Transverse colon (tissue), 4 donors: ENCODE measurements around the gene NXF3. TPM values are rescaled to one million over a fixed set of nuclear protein-coding genes. Genes with fewer than 3 reads are reported as not detected.
A peak's percentile ranks its signal among the peaks of the same experiment; 100 is the strongest.

Source experiments
- DNase-seq: peaks from one replicate; pipeline ENCODE4 v3.0.0-alpha.2; 2019
- H3K27ac ChIP-seq, 4 donors: fragments of 200-600 bp; sonication (generic); 2 replicates each; pipeline ENCODE4 v1.5.1; 2016 to 2018; ENCODE audit warnings: inconsistent platforms in 4 of 4
- H3K27me3 ChIP-seq: fragments of 200-600 bp; sonication (generic); 2 replicates; pipeline ENCODE4 v1.5.1; 2017; ENCODE audit warnings: inconsistent platforms
- H3K36me3 ChIP-seq, 4 donors: fragments of 200-600 bp; sonication (generic); 2 replicates each; pipeline ENCODE4 v1.5.1; 2017 to 2019; ENCODE audit warnings: inconsistent platforms in 4 of 4
- H3K4me1 ChIP-seq, 4 donors: fragments of 200-600 bp; sonication (generic); 2 replicates each; pipeline ENCODE4 v1.5.1; 2017 to 2020; ENCODE audit warnings: inconsistent platforms in 4 of 4
- H3K4me3 ChIP-seq, 4 donors: fragments of 200-600 bp; sonication (generic); 1 replicate in 1 of 4; 2 replicates in 3 of 4; pipeline versions ENCODE4 v1.5.1 to v1.6.1; 2017 to 2019; ENCODE audit warnings: inconsistent platforms in 4 of 4
- H3K9me3 ChIP-seq, 2 donors: fragments of 200-600 bp; sonication (generic); 2 replicates each; pipeline ENCODE4 v1.5.1; 2017 to 2019; ENCODE audit warnings: inconsistent platforms in 2 of 2
- EP300 ChIP-seq: sonication (generic); formaldehyde crosslinking; IDR thresholded peaks from one replicate; pipeline ENCODE4 v1.6.1; 2017; ENCODE audit warnings: antibody characterized with exemption, low read depth
- POLR2A ChIP-seq: fragments of 450-650 bp; IDR thresholded peaks from one replicate; pipeline ENCODE4 v1.6.1; 2016; ENCODE audit warnings: antibody characterized with exemption, mild to moderate bottlenecking, moderate library complexity
- POLR2AphosphoS5 ChIP-seq, 3 donors: sonication (generic); formaldehyde crosslinking; IDR thresholded peaks; one replicate each; pipeline ENCODE4 v1.6.1; 2016; ENCODE audit warnings: antibody characterized with exemption in 3 of 3
- WGBS, 2 donors: methylation state at CpG; one replicate each; pipeline ENCODE4 v1.1.5; 2018; ENCODE audit warnings: low coverage in 1 of 2; 5-methylcytosine and 5-hydroxymethylcytosine counted together
- in situ Hi-C, 4 donors: fragments of 200-750 bp; cut with MboI; loops; one replicate each; pipeline versions ENCODE4 v1.15.0 to v1.15.1; 2017; ENCODE audit warnings: low sequenced_read_pairs in 3 of 4, low pct_ligation_motif_present in 1 of 4, low pct_unique_long_range_greater_than_20kb in 1 of 4
- intact Hi-C: fragments of 100-400 bp; cut with DNase I; formaldehyde crosslinking; loops from one replicate; pipeline ENCODE4 v1.15.1; 2023; ENCODE audit warnings: low total_unique reads
- total RNA-seq, 4 donors: library from RNA; depleted of rRNA; stranded (reverse); fragments of >200 nt; gene quantifications; one replicate each; pipeline ENCODE4 v1.1.0, GENCODE V29; 2016
- TF ChIP-seq, protein P1 (sequence below), 5 experiments: fragments of 200-600 bp in 3 of 5; fragments of 450-650 bp in 2 of 5; sonication (generic) in 3 of 5; IDR thresholded peaks; 1 replicate in 2 of 5; 2 replicates in 3 of 5; pipeline ENCODE4 v1.5.1; 2016 to 2017; ENCODE audit warnings: antibody characterized with exemption in 5 of 5, inconsistent platforms in 3 of 5, mild to moderate bottlenecking in 2 of 5, moderate library complexity in 1 of 5

NXF3 gene
- total RNA-seq, 4 donors from 2014 or later, result 0.64 to 2.0 TPM; not detected in 2

DNA sequence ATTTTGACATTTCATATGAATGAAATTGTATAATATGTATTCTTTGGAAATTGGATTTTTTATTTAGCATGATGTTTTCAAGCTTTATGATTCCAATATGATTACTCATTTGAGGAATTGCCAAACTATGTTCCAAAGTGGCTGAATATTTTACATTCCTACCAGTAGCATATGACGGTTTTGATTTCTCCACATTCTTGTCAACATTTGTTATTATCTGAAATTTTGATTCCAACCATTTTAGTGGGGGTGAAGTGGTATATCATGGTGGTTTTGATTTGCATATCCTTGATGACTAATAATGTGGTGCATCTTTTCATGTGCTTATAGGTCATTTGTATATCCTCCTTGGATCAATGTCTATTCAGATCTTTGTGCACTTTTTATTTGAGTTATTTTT is 26.3 kb downstream of the NXF3 start:
- H3K27ac ChIP-seq, result no peak overlapping the region
- no peak overlapping the region for H3K4me3 ChIP-seq
- no peaks in the 10 kb centered on the region for H3K4me1 ChIP-seq
- no peak for DNase-seq
- no peaks in the 10 kb centered on the region for H3K9me3 ChIP-seq
- TF ChIP-seq POLR2A (no peak), POLR2AphosphoS5 (IDR thresholded peaks at IDR 0.05) (no peak), EP300 (no peak)
- TF ChIP-seq, protein P1, sequence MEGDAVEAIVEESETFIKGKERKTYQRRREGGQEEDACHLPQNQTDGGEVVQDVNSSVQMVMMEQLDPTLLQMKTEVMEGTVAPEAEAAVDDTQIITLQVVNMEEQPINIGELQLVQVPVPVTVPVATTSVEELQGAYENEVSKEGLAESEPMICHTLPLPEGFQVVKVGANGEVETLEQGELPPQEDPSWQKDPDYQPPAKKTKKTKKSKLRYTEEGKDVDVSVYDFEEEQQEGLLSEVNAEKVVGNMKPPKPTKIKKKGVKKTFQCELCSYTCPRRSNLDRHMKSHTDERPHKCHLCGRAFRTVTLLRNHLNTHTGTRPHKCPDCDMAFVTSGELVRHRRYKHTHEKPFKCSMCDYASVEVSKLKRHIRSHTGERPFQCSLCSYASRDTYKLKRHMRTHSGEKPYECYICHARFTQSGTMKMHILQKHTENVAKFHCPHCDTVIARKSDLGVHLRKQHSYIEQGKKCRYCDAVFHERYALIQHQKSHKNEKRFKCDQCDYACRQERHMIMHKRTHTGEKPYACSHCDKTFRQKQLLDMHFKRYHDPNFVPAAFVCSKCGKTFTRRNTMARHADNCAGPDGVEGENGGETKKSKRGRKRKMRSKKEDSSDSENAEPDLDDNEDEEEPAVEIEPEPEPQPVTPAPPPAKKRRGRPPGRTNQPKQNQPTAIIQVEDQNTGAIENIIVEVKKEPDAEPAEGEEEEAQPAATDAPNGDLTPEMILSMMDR (IDR thresholded peaks at IDR 0.05), result no peak
- intact Hi-C loops, result no loop called here
- no peaks in the 10 kb centered on the region for H3K36me3 ChIP-seq
- 20 to 46% methylated on average over 1 of the region's 1 CpG for WGBS, 2 donors
- in situ Hi-C loops, result loop anchor here in 1 of 4 donors (25.0 kb wide), 1 partner anchor 104 kb away; no protein-coding TSS in a partner anchor
- no peaks in the 10 kb centered on the region for H3K27me3 ChIP-seq

DNA sequence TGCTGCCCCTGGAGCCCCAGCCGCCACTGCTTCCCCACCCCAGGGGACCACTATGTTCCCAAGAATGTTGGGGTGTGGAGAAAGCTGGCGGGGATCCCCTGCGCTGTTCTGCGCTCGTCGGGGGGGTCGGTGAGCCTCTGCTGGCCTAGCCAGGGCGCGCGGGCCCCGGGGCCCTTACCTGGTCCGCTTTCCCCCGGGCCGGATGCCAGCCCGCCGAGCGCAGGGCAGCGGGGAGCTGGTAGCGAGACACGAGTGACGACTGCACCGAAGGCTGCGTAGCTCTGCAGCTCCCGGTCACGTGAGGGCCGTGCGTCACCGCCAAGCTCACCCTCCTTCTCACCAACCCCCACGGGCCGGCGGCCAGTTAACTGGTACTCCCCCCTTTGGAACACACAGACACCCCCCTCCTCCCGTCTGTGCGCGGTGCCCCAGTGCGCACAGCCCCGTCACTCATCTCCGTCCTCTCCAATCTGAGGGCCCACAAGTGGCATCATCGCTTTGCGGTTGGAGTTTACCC is 29.0 kb downstream of the NXF3 start, which contains the start of gene BEX1:
BEX1 (minus strand) TSS at position 254 of the 517 bp plus-strand sequence. CDS start 897 bp downstream, outside the sequence.
- Histone ChIP-seq H3K9me3 (no peaks in the 10 kb centered on the region), H3K4me3 (peak within 1 kb of the TSS in 2 of 4 donors; percentile 11 to 39), H3K4me1 (no peaks in the 10 kb centered on the region), H3K27me3 (no peaks in the 10 kb centered on the region), H3K36me3 (no peaks in the 10 kb centered on the region), H3K27ac (no peak within 1 kb of the TSS)
- in situ Hi-C loops, result loop anchor here in 1 of 4 donors (25.0 kb wide), 1 partner anchor 102 kb away; no protein-coding TSS in a partner anchor
- intact Hi-C loops, result no loop called here
- peak; percentile 11 for DNase-seq
- TF ChIP-seq POLR2AphosphoS5 (IDR thresholded peaks at IDR 0.05), result no peak
- TF ChIP-seq POLR2A, result no peak
- TF ChIP-seq, protein P1 (IDR thresholded peaks at IDR 0.05), result no peak
- TF ChIP-seq EP300, result no peak
- 37% methylated on average over 38 of the region's 39 CpGs; no CpG with 5 or more reads in 1 of the 2 donors for WGBS, 2 donors

DNA sequence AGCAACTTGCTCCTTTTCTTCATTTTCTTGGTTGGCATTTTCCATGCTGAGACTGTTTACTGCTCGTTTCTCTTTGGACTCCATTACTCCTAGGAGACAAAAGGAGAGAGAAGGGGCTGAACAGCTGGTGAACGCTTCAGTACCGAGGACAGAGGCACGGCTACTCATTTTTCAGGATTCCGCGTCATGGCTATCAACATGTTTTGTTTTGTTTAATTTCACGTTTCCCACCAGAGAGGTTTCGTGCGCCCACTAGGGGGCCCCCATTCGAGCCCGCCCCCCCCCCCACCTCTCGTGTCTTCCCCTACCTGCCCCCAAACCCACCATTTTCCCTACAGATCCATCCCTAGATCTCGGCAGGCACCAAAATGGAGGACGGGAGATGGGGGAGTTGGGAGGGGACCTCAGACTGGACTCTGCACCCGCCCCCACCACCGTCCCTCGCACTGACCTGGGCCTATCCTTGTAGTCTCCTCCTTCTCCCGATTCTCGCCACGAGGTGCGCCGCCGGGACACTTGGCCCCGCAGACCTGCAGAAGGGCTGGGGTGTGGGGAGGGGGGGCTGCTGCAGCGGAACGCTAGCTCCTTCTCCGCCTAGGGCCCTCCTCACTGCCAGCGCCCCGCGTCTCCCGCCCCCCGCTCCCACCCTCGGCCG is 29.6 kb downstream of the NXF3 start:
- Histone ChIP-seq H3K4me3 (peak overlapping the region in 2 of 4 donors; percentile 11 to 39), H3K27me3 (no peaks in the 10 kb centered on the region), H3K36me3 (no peaks in the 10 kb centered on the region), H3K9me3 (no peaks in the 10 kb centered on the region), H3K27ac (no peak overlapping the region), H3K4me1 (no peaks in the 10 kb centered on the region)
- in situ Hi-C loops (loop anchor here in 1 of 4 donors (25.0 kb wide), 1 partner anchor 101 kb away; no protein-coding TSS in a partner anchor), intact Hi-C loops (no loop called here)
- TF ChIP-seq, protein P1 (IDR thresholded peaks at IDR 0.05), result no peak
- no peak for TF ChIP-seq EP300
- TF ChIP-seq POLR2A, result no peak
- TF ChIP-seq POLR2AphosphoS5 (IDR thresholded peaks at IDR 0.05), result no peak
- WGBS, 2 donors, result 58% methylated on average over 33 of the region's 34 CpGs; no CpG with 5 or more reads in 1 of the 2 donors
- DNase-seq, result no peak

DNA sequence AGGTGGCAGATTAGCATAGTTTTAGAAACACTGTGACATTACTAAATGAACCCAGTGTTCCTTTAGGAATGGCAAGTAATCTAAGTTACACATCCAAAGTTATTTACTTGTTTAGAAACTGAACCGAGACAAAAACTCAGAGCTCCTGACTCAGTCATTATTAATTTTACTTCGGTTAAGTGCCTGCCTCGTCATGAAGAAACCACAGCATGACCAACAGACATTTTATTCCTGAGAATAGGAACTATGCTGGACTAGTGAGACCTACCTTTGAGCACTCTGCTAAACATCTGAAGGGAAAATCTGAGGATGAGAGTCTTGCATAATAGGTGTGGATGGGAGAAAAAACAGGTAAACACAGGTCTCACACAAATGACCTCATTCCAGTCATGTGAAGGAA is 31.5 kb downstream of the NXF3 start:
- Histone ChIP-seq H3K27me3 (no peaks in the 10 kb centered on the region), H3K27ac (no peak overlapping the region), H3K4me3 (no peak overlapping the region), H3K4me1 (no peaks in the 10 kb centered on the region), H3K36me3 (no peaks in the 10 kb centered on the region), H3K9me3 (no peaks in the 10 kb centered on the region)
- intact Hi-C loops (no loop called here), in situ Hi-C loops (loop anchor here in 1 of 4 donors (25.0 kb wide), 1 partner anchor 99 kb away; no protein-coding TSS in a partner anchor)
- no peak for DNase-seq
- TF ChIP-seq POLR2AphosphoS5 (IDR thresholded peaks at IDR 0.05) (no peak), EP300 (no peak), POLR2A (no peak)
- TF ChIP-seq, protein P1 (IDR thresholded peaks at IDR 0.05), result no peak
- 73 to 74% methylated on average over 2 to 3 of the region's 3 CpGs for WGBS, 2 donors
